HepG2 (cell line): ENCODE data around the gene TRIM23. TPM values are rescaled to one million over a fixed set of nuclear protein-coding genes. Genes with fewer than 3 reads are reported as not detected.
A peak's percentile ranks its signal among the peaks of the same experiment; 100 is the strongest.

Source experiments
- ATAC-seq: fragments of 200-7000 bp; cut with Tn5 transposase; 3 replicates; pipeline ENCODE4 v1.9.1; 2020; ENCODE audit warnings: mild to moderate bottlenecking, moderate library complexity
- BruUV-seq: library from RNA; stranded (reverse); fragments of 400-500 nt; replicated peaks from 2 replicates; lab custom pipeline; 2021; lab: Mats Ljungman, UMichigan
- CTCF ChIA-PET: fragments of 300-600 bp; formaldehyde crosslinking; extraction: SDS; loops from one replicate; lab custom pipeline; 2021; ENCODE audit warnings: low total read pairs, inconsistent platforms, low intra/inter-chr PET ratio; lab: Yijun Ruan, JAX
- POLR2A ChIA-PET: fragments of 350-600 bp; sonication (Branson Sonifier 250); formaldehyde crosslinking; loops from one replicate; lab custom pipeline; 2020; ENCODE audit warnings: antibody characterized with exemption, inconsistent platforms; lab: Yijun Ruan, JAX
- DNase-seq: peaks from one replicate; pipeline ENCODE4 v3.0.0-alpha.2; 2015; ENCODE audit warnings: low spot score
- FAIRE-seq: peaks from 3 replicates; lab custom pipeline; 2011; peaks lifted over from hg19 to GRCh38; lab: Jason Lieb, UNC
- H2AFZ ChIP-seq: one replicate; pipeline ENCODE4 v1.6.1; 2011; ENCODE audit warnings: low read length, inconsistent platforms
- H3K27ac ChIP-seq: fragments of 300-600 bp; 3 replicates; pipeline ENCODE4 v1.8.0; 2011; ENCODE audit warnings: mixed run types, mild to moderate bottlenecking, mixed read lengths, low read length, inconsistent platforms; ENCODE audit not compliant: insufficient read depth; ENCODE audit errors: extremely low read length
- H3K27me3 ChIP-seq, 2 experiments: fragments of 200-600 bp in 1 of 2; 2 replicates in 1 of 2; 3 replicates in 1 of 2; pipeline versions ENCODE4 v1.6.0 to v1.8.0; 2011; ENCODE audit warnings: low read length in 2 of 2, mild to moderate bottlenecking in 2 of 2, moderate library complexity in 2 of 2, inconsistent platforms in 1 of 2; ENCODE audit not compliant: insufficient read depth in 2 of 2, control insufficient read depth in 1 of 2
- H3K36me3 ChIP-seq, 2 experiments: fragments of 200-600 bp in 1 of 2; replicated peaks in 1 of 2; 2 replicates in 1 of 2; 3 replicates in 1 of 2; pipeline versions ENCODE4 v1.5.1 to v1.8.0; 2011; ENCODE audit warnings: low read length in 2 of 2, inconsistent platforms in 1 of 2; ENCODE audit not compliant: insufficient read depth in 2 of 2, control insufficient read depth in 1 of 2
- H3K4me1 ChIP-seq: 2 replicates; pipeline ENCODE4 v1.5.1; 2012; ENCODE audit warnings: low read length, inconsistent platforms; ENCODE audit not compliant: insufficient read depth
- H3K4me2 ChIP-seq: 2 replicates; pipeline ENCODE4 v1.6.0; 2011; ENCODE audit warnings: low read depth, low read length, inconsistent platforms
- H3K4me3 ChIP-seq, 3 experiments: fragments of 200-600 bp in 1 of 3; sonication (generic), shearing (Covaris generic) in 1 of 3; replicated peaks in 1 of 3; 2 replicates each; pipeline ENCODE4 v1.5.1; 2011 to 2016; ENCODE audit warnings: low read length in 3 of 3, inconsistent platforms in 2 of 3, low read depth in 2 of 3, mild to moderate bottlenecking in 2 of 3, control low read depth in 1 of 3, mixed read lengths in 1 of 3; ENCODE audit not compliant: insufficient read depth in 1 of 3
- H3K79me2 ChIP-seq: one replicate; pipeline ENCODE4 v1.6.1; 2011; ENCODE audit warnings: low read length, inconsistent platforms; ENCODE audit not compliant: insufficient read depth
- H3K9ac ChIP-seq: 2 replicates; pipeline ENCODE4 v1.6.0; 2011; ENCODE audit warnings: mild to moderate bottlenecking, low read depth, low read length, inconsistent platforms; ENCODE audit not compliant: insufficient read depth
- H3K9me3 ChIP-seq: 2 replicates; pipeline ENCODE4 v1.5.1; 2012; ENCODE audit warnings: mild to moderate bottlenecking, low read length
- H4K20me1 ChIP-seq: 2 replicates; pipeline ENCODE4 v1.6.0; 2011; ENCODE audit warnings: inconsistent platforms, mild to moderate bottlenecking, low read length, moderate library complexity; ENCODE audit not compliant: insufficient read depth
- GFI1 ChIP-seq: sonication (generic); formaldehyde crosslinking; IDR thresholded peaks from 2 replicates; pipeline ENCODE4 v1.5.0; 2020; ENCODE audit warnings: missing genetic modification reagents, mild to moderate bottlenecking, borderline replicate concordance
- HNF1B ChIP-seq: sonication (generic); formaldehyde crosslinking; IDR thresholded peaks from 2 replicates; pipeline ENCODE4 v1.5.1; 2020; ENCODE audit warnings: mild to moderate bottlenecking, moderate library complexity, missing genetic modification reagents
- HNRNPL ChIP-seq: fragments of 200-400 bp; formaldehyde crosslinking; IDR thresholded peaks from 2 replicates; pipeline ENCODE4 v1.6.1; 2017; ENCODE audit warnings: mild to moderate bottlenecking, low read depth, low read length
- MXI1 ChIP-seq: IDR thresholded peaks from 3 replicates; pipeline ENCODE4 v1.6.1; 2012; ENCODE audit warnings: low read depth, low read length, inconsistent platforms, borderline replicate concordance
- PHF8 ChIP-seq: sonication (generic); formaldehyde crosslinking; IDR thresholded peaks from 2 replicates; pipeline ENCODE4 v1.5.0; 2020; ENCODE audit warnings: missing genetic modification reagents
- TCF7L2 ChIP-seq: IDR thresholded peaks from 2 replicates; pipeline ENCODE4 v1.6.1; 2011; ENCODE audit warnings: mild to moderate bottlenecking, low read depth, low read length, moderate library complexity
- ZBTB10 ChIP-seq: sonication (generic); formaldehyde crosslinking; IDR thresholded peaks from 2 replicates; pipeline ENCODE4 v1.4.0; 2020; ENCODE audit warnings: missing genetic modification reagents, borderline replicate concordance
- ZNF230 ChIP-seq: sonication (generic); formaldehyde crosslinking; IDR thresholded peaks from 2 replicates; pipeline ENCODE4 v1.4.0; 2020; ENCODE audit warnings: mild to moderate bottlenecking, missing genetic modification reagents
- ZNF251 ChIP-seq: sonication (generic); formaldehyde crosslinking; IDR thresholded peaks from 2 replicates; pipeline ENCODE4 v1.9.0; 2021; ENCODE audit warnings: mild to moderate bottlenecking, missing genetic modification reagents
- ZNF331 ChIP-seq: sonication (generic); formaldehyde crosslinking; IDR thresholded peaks from 2 replicates; pipeline ENCODE4 v1.4.0; 2020; ENCODE audit warnings: missing genetic modification reagents
- ZNF562 ChIP-seq: sonication (generic); formaldehyde crosslinking; IDR thresholded peaks from 2 replicates; pipeline ENCODE4 v1.8.0; 2022; ENCODE audit warnings: missing genetic modification reagents, borderline replicate concordance
- ZNF660 ChIP-seq: sonication (generic); formaldehyde crosslinking; IDR thresholded peaks from 2 replicates; pipeline ENCODE4 v1.5.1; 2020; ENCODE audit warnings: mild to moderate bottlenecking, low read depth, missing genetic modification reagents, borderline replicate concordance
- WGBS: methylation state at CpG from one replicate; pipeline ENCODE4 v1.1.6; 2017; ENCODE audit warnings: low lambda C conversion rate; 5-methylcytosine and 5-hydroxymethylcytosine counted together
- in situ Hi-C: cut with HindIII; loops from 2 replicates; pipeline ENCODE4 v1.10.0; 2017; ENCODE audit warnings: low pct_unique_long_range_greater_than_20kb; ENCODE audit not compliant: extremely low pct_ligation_motif_present
- intact Hi-C: fragments of 100-400 bp; cut with micrococcal nuclease; formaldehyde crosslinking; loops from one replicate; pipeline ENCODE4 v1.10.0; 2022; ENCODE audit not compliant: unreplicated experiment
- polyA plus RNA-seq, 8 experiments: library from polyadenylated mRNA; depleted of rRNA in 3 of 8; stranded (reverse) in 7 of 8; unstranded in 1 of 8; fragments of >200 nt; fragmentation: Illumina TruSeq in 4 of 8; extraction: Trizol in 4 of 8; gene quantifications; 2 replicates each; pipeline versions ENCODE4 v1.2.1 to v1.2.3, GENCODE V29; 2011 to 2016; ENCODE audit warnings: low read depth in 4 of 8, missing spikeins in 1 of 8, mixed read lengths in 1 of 8; ENCODE audit not compliant: insufficient read depth in 1 of 8
- total RNA-seq, 5 experiments: library from RNA; depleted of rRNA; stranded (reverse); fragments of >200 nt; fragmentation: Illumina TruSeq; extraction: Trizol; gene quantifications; 2 replicates each; pipeline ENCODE4 v1.2.3, GENCODE V29; 2016; ENCODE audit warnings: low read depth in 1 of 5

Gene TRIM23
- total and polyA plus RNA-seq, 2 of the 13 experiments (the other 11 are each of a cell fraction or from before 2014, with no cell fraction given), result 4.6 to 11.4 TPM

GRCh38 chr5:65562731-65563701, 61.1 kb downstream of the TRIM23 start, which contains the start of the genes CENPK and PPWD1:
Gene CENPK (minus strand): TSS chr5:65563168. CDS start chr5:65554907, 8,261 bp downstream.
Gene PPWD1 (plus strand): TSS chr5:65563296. CDS start chr5:65563311, 15 bp downstream.
- peak within 1 kb of the TSS; percentile 71 for H3K4me2 ChIP-seq
- no TSS peak for BruUV-seq
- H3K27me3 ChIP-seq, result no peaks in the 10 kb centered on the region; a peak in 1 of 5 replicates
- peak; percentile 85 for FAIRE-seq
- intact Hi-C loops, result loop anchor here (5.0 kb wide), 2 partner anchors 59 to 579 kb away; partner anchors contain the start of genes SREK1 and TRIM23
- CTCF ChIA-PET, result no interaction called here
- H3K79me2 ChIP-seq, result peaks cover 58% of the 10 kb centered on the region
- H3K4me1 ChIP-seq, result peaks cover 28% of the 10 kb centered on the region
- H2AFZ ChIP-seq, result peak within 1 kb of the TSS; percentile 94
- no peaks in the 10 kb centered on the region for H3K9me3 ChIP-seq
- H3K27ac ChIP-seq, result peak within 1 kb of the TSS; percentile 94
- no peaks in the 10 kb centered on the region for H4K20me1 ChIP-seq
- H3K4me3 ChIP-seq, result peak within 1 kb of the TSS; percentile 66 to 98 (median 84)
- peak; percentile 93 for DNase-seq
- H3K9ac ChIP-seq, result peak within 1 kb of the TSS; percentile 88
- in situ Hi-C loops, result no loop called here
- WGBS, result under 1% methylated on average over 44 of the region's 54 CpGs
- H3K36me3 ChIP-seq, result peaks cover 4 to 8% of the 10 kb centered on the region in 2 experiments; a peak in 3 of 5 replicates
- peak; percentile 100 for ATAC-seq
- POLR2A ChIA-PET, result interaction anchor here (0.9 to 1.4 kb wide), 8 partner anchors 8 to 460 kb away, joined by 3 to 11 read pairs (median 4); partner anchors contain the start of genes ADAMTS6, ERBIN and TRIM23
- TF ChIP-seq HNRNPL, result no peak
- TF ChIP-seq ZNF230, result 0 out of 2 replicates have a peak, but pooled peaks have one; percentile 31
- no peak for TF ChIP-seq ZBTB10 (CRISPR knock-in tag)
- peak; percentile 73; the same call in 1 of the 2 replicates for TF ChIP-seq HNF1B (CRISPR knock-in tag)
- no peak for TF ChIP-seq ZNF251
- peak; percentile 84 for TF ChIP-seq PHF8 (CRISPR knock-in tag)
- no peak for TF ChIP-seq ZNF660 (CRISPR knock-in tag)
- no peak for TF ChIP-seq ZNF562
- TF ChIP-seq GFI1, result no peak; the same call in 1 of the 2 replicates
- peak; percentile 88; the same call in 2 of the 3 replicates for TF ChIP-seq MXI1
- TF ChIP-seq TCF7L2, result no peak
- TF ChIP-seq ZNF331 (CRISPR knock-in tag), result no peak
